Natural killer cell (primary cell): ENCODE data around the gene RIMS4. TPM values are rescaled to one million over a fixed set of nuclear protein-coding genes. Genes with fewer than 3 reads are reported as not detected.

Experiments
- ATAC-seq, 3 donors: fragments of 150-1000 bp in 2 of 3; fragments of 200-7000 bp in 1 of 3; cut with Tn5 transposase; 1 replicate in 1 of 3; 2 replicates in 2 of 3; pipeline ENCODE4 v1.10.0; 2021; ENCODE audit warnings: mild to moderate bottlenecking in 2 of 3, moderate library complexity in 2 of 3
- DNase-seq, 2 donors: peaks; one replicate each; pipeline versions ENCODE4 v3.0.0 to v3.0.0-alpha.2; 2013 to 2021; ENCODE audit warnings: mixed read lengths in 1 of 2
- H3K27ac ChIP-seq: one replicate; pipeline ENCODE4 v1.5.1; 2013; ENCODE audit warnings: mild to moderate bottlenecking, low read length
- H3K27me3 ChIP-seq: one replicate; pipeline ENCODE4 v1.6.1; 2013; ENCODE audit warnings: low read length; ENCODE audit not compliant: control insufficient read depth, insufficient read depth
- H3K36me3 ChIP-seq: one replicate; pipeline ENCODE4 v1.6.1; 2013; ENCODE audit warnings: low read length; ENCODE audit not compliant: control insufficient read depth, insufficient read depth
- H3K4me1 ChIP-seq: one replicate; pipeline ENCODE4 v1.6.1; 2013; ENCODE audit warnings: low read length; ENCODE audit not compliant: control insufficient read depth, insufficient read depth
- H3K4me3 ChIP-seq: one replicate; pipeline ENCODE4 v1.5.1; 2013; ENCODE audit warnings: low read length
- H3K9me3 ChIP-seq: one replicate; pipeline ENCODE4 v1.6.1; 2013; ENCODE audit warnings: low read length; ENCODE audit not compliant: control insufficient read depth, insufficient read depth
- H3K27ac Mint-ChIP-seq, 2 donors: one replicate each; pipeline ENCODE4 v1.8.0; 2022; ENCODE audit warnings: mild to moderate bottlenecking in 2 of 2, mixed read lengths in 2 of 2, moderate library complexity in 1 of 2
- H3K27me3 Mint-ChIP-seq, 2 donors: one replicate each; pipeline ENCODE4 v1.8.0; 2022; ENCODE audit warnings: low read depth in 2 of 2, mixed read lengths in 2 of 2
- H3K36me3 Mint-ChIP-seq: one replicate; pipeline ENCODE4 v1.8.0; 2022; ENCODE audit warnings: mixed read lengths
- H3K4me1 Mint-ChIP-seq, 2 donors: one replicate each; pipeline ENCODE4 v1.8.0; 2022; ENCODE audit warnings: mixed read lengths in 2 of 2
- H3K4me3 Mint-ChIP-seq: one replicate; pipeline ENCODE4 v1.8.0; 2022; ENCODE audit warnings: mild to moderate bottlenecking, moderate library complexity, mixed read lengths
- H3K9me3 Mint-ChIP-seq, 2 donors: one replicate each; pipeline ENCODE4 v1.8.0; 2022; ENCODE audit warnings: mixed read lengths in 2 of 2
- WGBS: methylation state at CpG from one replicate; pipeline ENCODE4 v1.1.7; 2013; ENCODE audit warnings: missing lambda C conversion rate; ENCODE audit not compliant: insufficient coverage; 5-methylcytosine and 5-hydroxymethylcytosine counted together
- intact Hi-C: fragments of 100-400 bp; cut with micrococcal nuclease; formaldehyde crosslinking; loops from one replicate; pipeline ENCODE4 v1.14.2; 2022
- total RNA-seq, 4 donors: library from RNA; stranded (reverse); fragments of 120-200 nt in 1 of 4; gene quantifications; one replicate each; pipeline versions ENCODE4 v1.2.3 to v1.2.4, GENCODE V29; 2013 to 2022
- TF ChIP-seq, protein P1 (sequence below): fragments of 200-600 bp; IDR thresholded peaks from one replicate; pipeline ENCODE4 v1.8.0; 2022; ENCODE audit warnings: antibody characterized with exemption

Gene RIMS4
- total RNA-seq, 3 donors from 2014 or later (not counting 1 experiment from before 2014, with no cell fraction given) = not detected

DNA sequence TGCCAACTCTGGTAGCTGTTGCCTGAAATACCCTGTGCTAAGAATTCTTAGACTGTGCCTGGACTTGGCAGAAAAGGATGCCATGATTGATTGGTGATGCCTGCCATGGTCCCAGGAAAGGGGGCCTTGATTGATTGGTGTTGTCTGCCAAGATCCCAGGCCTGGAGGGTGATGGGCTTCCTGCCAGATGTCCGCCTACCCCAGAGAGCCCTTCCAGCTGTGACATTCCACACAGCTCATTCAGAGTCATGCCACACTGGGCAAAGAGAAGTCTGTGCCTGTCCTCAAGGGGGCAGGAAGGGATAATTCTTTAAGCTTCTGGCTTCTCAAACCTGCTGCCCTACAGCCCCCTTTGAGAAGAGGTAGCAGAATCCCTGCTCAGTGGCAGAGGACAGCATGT, 24.6 kb downstream of the RIMS4 start:
- TF ChIP-seq, protein P1, sequence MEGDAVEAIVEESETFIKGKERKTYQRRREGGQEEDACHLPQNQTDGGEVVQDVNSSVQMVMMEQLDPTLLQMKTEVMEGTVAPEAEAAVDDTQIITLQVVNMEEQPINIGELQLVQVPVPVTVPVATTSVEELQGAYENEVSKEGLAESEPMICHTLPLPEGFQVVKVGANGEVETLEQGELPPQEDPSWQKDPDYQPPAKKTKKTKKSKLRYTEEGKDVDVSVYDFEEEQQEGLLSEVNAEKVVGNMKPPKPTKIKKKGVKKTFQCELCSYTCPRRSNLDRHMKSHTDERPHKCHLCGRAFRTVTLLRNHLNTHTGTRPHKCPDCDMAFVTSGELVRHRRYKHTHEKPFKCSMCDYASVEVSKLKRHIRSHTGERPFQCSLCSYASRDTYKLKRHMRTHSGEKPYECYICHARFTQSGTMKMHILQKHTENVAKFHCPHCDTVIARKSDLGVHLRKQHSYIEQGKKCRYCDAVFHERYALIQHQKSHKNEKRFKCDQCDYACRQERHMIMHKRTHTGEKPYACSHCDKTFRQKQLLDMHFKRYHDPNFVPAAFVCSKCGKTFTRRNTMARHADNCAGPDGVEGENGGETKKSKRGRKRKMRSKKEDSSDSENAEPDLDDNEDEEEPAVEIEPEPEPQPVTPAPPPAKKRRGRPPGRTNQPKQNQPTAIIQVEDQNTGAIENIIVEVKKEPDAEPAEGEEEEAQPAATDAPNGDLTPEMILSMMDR = no peak
- no peak for ATAC-seq
- no peaks in the 10 kb centered on the region for H3K36me3 ChIP-seq
- H3K4me3 Mint-ChIP-seq = no peak overlapping the region
- no peak overlapping the region for H3K4me3 ChIP-seq
- H3K9me3 Mint-ChIP-seq = no peaks in the 10 kb centered on the region
- no peaks in the 10 kb centered on the region for H3K4me1 ChIP-seq
- WGBS = 79% methylated on average over 1 of the region's 1 CpG
- no peak for DNase-seq
- no peaks in the 10 kb centered on the region for H3K9me3 ChIP-seq
- H3K27ac Mint-ChIP-seq = no peak overlapping the region
- no peaks in the 10 kb centered on the region for H3K36me3 Mint-ChIP-seq
- H3K4me1 Mint-ChIP-seq = no peaks in the 10 kb centered on the region
- intact Hi-C loops = no loop called here
- H3K27me3 ChIP-seq = no peaks in the 10 kb centered on the region
- H3K27me3 Mint-ChIP-seq = peaks cover 16 to 18% of the 10 kb centered on the region in 2 donors
- no peak overlapping the region for H3K27ac ChIP-seq

GRCh38 chr20:44784688-44785087, 25.7 kb downstream of the RIMS4 start:
- no peaks in the 10 kb centered on the region for H3K9me3 ChIP-seq
- no peak overlapping the region for H3K4me3 ChIP-seq
- Mint-ChIP-seq H3K27ac (no peak overlapping the region), H3K4me1 (no peaks in the 10 kb centered on the region), H3K36me3 (no peaks in the 10 kb centered on the region), H3K4me3 (no peak overlapping the region), H3K9me3 (no peaks in the 10 kb centered on the region), H3K27me3 (peaks cover 18 to 20% of the 10 kb centered on the region in 2 donors)
- no peaks in the 10 kb centered on the region for H3K36me3 ChIP-seq
- 89% methylated on average over 1 of the region's 1 CpG for whole genome bisulfite sequencing
- TF ChIP-seq, protein P1 = no peak
- ATAC-seq (no peak), DNase-seq (no peak)
- H3K27ac ChIP-seq = no peak overlapping the region
- H3K27me3 ChIP-seq = no peaks in the 10 kb centered on the region
- intact Hi-C loops = no loop called here
- no peaks in the 10 kb centered on the region for H3K4me1 ChIP-seq

DNA sequence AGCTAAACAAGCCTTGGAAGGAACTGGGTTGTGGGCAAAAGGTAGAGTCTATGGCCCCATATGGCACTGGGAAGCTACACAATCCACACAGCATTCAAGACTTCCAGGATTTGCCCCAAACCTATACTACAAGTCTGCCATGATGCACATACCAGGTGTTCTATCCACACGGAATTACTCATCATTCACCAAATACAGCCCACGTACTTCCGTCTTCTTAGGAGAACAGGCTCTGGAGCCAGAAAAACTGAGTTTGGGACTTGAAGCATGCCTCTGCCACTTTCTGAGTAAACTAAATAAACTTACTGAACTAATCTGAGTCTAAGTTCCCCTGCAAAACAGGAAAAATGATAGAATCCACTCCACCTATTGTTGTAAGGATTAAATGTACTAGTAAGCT, 28.6 kb downstream of the RIMS4 start:
- no peak for ATAC-seq
- H3K36me3 Mint-ChIP-seq = no peaks in the 10 kb centered on the region

DNA sequence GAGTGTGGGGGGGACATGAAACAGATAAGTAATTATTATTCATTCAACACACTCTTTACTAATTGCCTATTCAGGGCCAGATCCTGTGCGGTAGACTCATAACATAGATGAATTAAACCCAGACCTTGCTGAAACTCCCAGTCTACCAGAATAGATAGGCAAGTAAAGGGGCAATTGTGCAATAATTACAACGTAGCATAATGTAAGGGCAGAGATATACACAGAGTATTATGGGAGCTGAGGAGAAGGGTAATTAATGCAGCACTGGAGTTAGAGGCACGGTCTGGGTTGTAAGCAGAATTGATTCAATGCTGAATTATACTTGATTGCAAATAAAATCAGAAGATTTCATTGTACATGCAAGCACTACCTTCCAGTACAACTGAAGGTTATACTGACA, 29.2 kb downstream of the RIMS4 start:
- Mint-ChIP-seq H3K36me3 (no peaks in the 10 kb centered on the region), H3K27me3 (peaks cover 7 to 23% of the 10 kb centered on the region in 2 donors), H3K4me1 (no peaks in the 10 kb centered on the region), H3K27ac (no peak overlapping the region), H3K9me3 (no peaks in the 10 kb centered on the region), H3K4me3 (no peak overlapping the region)
- H3K9me3 ChIP-seq = no peaks in the 10 kb centered on the region
- no peaks in the 10 kb centered on the region for H3K36me3 ChIP-seq
- TF ChIP-seq, protein P1 = no peak
- no peak for DNase-seq
- no peak overlapping the region for H3K4me3 ChIP-seq
- WGBS = 80% methylated on average over 2 of the region's 3 CpGs
- H3K4me1 ChIP-seq = no peaks in the 10 kb centered on the region
- H3K27ac ChIP-seq = no peak overlapping the region
- intact Hi-C loops = no loop called here
- no peak for ATAC-seq
- H3K27me3 ChIP-seq = no peaks in the 10 kb centered on the region

More for the DNA sequence above, 28.6 kb downstream of the RIMS4 start:
- intact Hi-C loops = no loop called here
- Histone ChIP-seq H3K27me3 (no peaks in the 10 kb centered on the region), H3K36me3 (no peaks in the 10 kb centered on the region), H3K27ac (no peak overlapping the region), H3K9me3 (no peaks in the 10 kb centered on the region), H3K4me1 (no peaks in the 10 kb centered on the region), H3K4me3 (no peak overlapping the region)
- no peak for DNase-seq
- Mint-ChIP-seq H3K4me3 (no peak overlapping the region), H3K27me3 (peaks cover 14 to 22% of the 10 kb centered on the region in 2 donors), H3K9me3 (no peaks in the 10 kb centered on the region), H3K27ac (no peak overlapping the region), H3K4me1 (no peaks in the 10 kb centered on the region)
- TF ChIP-seq, protein P1 = no peak
- WGBS = 86% methylated on average over 3 of the region's 3 CpGs
